HG03521 (cell line): ENCODE measurements around the gene NFATC4.

ENCODE experiments used
- ATAC-seq: cut with Tn5 transposase; IDR thresholded peaks from one replicate; pipeline ENCODE4 v1.9.1; 2021; ENCODE audit warnings: mild to moderate bottlenecking, moderate library complexity; ENCODE audit not compliant: unreplicated experiment

NFATC4 gene

DNA sequence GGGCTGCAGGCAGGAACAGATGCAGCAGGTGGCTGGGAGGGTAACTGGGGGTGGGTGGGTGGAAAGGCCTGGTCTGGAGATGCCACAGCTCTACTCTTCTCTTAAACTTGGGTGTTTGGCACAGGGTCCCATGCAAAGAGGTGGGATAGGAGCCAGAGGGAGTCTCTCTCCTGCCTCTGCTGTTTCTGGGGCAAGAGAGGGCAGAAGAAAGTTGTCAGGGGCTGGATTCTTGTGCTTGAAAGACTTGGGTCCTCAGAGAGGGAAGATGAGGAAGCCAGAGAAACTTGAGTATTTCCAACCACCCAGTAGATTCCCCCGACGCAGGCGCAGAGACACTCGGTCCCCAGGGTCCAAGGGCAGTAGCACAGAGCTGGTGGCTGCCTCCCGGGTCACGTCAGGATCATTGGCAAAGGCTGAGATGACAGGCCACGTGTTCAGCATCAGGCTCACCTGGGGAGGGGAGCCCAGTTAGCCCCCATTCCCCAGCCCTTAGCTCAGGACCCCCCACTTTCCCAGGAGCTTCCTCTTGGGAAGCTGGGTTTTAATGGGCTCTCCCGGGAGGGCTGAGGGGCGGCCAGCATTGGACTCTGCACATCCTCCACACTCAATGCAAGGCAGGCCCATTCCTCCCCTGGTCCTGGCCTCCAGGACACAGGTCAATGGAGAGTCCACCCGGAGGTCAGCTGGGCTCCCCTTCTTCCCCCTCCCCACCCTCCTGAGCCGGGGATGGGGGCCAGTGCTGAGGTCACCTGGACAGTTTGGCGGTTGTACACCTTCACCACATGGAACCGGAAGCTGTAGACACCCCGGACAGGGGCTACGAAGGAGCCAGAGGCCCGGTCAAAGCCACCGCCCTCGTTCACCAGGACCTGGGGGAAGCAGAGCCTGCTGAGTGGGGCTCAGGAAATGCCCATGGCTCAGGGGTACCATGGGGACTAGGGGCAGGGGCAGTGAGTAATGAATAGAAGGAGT, 59.8 kb downstream of the NFATC4 start:
- ATAC-seq: no peak

DNA sequence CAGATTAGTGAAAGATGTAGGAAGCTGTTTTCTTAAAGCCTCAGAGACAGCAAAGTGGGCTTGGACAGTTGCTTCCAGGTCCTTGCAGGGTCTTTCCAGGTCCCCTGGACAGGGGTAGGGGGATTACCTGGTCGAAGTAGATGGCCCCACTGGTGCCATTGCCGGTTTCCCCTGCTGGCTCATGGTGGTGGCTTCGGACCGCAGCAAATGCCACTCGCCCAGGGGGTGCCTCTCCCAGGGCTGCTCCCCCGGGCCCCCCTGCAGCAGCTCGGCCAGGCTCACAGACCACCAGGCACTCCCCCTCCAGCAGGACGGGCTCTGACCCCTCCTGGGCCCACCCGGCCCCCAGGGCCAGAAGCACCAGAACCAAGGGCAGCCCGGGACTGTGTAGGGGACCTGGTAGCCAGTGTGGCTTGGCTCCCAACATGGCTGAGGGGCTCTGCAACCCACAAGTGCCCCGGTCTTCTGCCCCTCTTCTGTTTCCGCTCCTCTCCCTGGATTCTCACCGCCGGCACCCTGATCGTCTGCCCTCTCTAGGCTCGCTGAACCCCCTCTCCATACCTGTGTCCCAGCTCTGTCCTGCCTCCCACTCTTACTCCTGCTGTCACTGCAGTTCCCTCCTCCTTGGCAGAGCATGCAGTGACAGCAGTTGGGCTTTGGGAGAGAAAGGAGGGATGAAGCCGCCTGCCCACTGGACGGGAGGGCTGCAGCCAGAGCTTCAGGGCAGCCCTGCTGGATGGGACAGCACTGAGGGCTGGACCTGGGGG, 60.8 kb downstream of the NFATC4 start:
- ATAC-seq: no peak
